Measurements from ENCODE around the gene ZNF765.
"Not testable (repeated sequence)": the region's sequence is repeated elsewhere in the genome, so short reads cannot be mapped to it uniquely, and the experiment has no call there.

ZNF765 gene

DNA sequence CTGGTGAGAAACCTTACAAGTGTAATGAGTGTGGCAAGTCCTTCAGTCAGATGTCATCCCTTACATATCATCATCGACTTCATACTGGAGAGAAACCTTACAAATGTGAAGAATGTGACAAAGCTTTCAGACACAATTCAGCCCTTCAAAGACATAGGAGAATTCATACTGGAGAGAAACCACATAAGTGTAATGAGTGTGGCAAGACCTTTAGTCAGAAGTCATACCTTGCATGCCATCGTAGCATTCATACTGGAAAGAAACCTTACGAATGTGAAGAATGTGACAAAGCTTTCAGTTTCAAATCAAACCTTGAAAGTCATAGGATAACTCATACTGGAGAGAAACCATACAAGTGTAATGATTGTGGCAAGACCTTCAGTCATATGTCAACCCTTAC, 13.6 kb upstream of the ZNF765 start:
- Histone ChIP-seq H3K36me3 (ENCODE audit: control insufficient read depth in 1 of 2, insufficient read depth in 2 of 2, low read length in 2 of 2) (peaks cover 35 to 61% of the 10 kb centered on the region in 2 donors), H3K4me3 (ENCODE audit: low read depth in 1 of 2, low read length in 2 of 2) (no peak overlapping the region), H3K4me1 (ENCODE audit: control insufficient read depth in 1 of 2, insufficient read depth in 2 of 2, low read length in 2 of 2) (no peaks in the 10 kb centered on the region), H3K9ac (ENCODE audit: low read depth in 1 of 2, low read length in 2 of 2) (no peak overlapping the region), H3K27ac (ENCODE audit: low read depth, low read length) (no peak overlapping the region), H3K27me3 (ENCODE audit: control insufficient read depth in 1 of 2, insufficient read depth in 2 of 2, low read length in 2 of 2) (no peaks in the 10 kb centered on the region), H3K9me3 (ENCODE audit: control insufficient read depth in 1 of 2, low read length in 2 of 2) (peaks cover 57 to 72% of the 10 kb centered on the region in 2 donors)

GRCh38 chr19:53388168-53388567, 6.8 kb upstream of the ZNF765 start:
- H3K36me3 ChIP-seq (ENCODE audit: control insufficient read depth in 1 of 2, insufficient read depth in 2 of 2, low read length in 2 of 2): peaks cover 6 to 11% of the 10 kb centered on the region in 2 donors
- H3K27ac ChIP-seq (ENCODE audit: low read depth, low read length): no peak overlapping the region
- no peaks in the 10 kb centered on the region for H3K27me3 ChIP-seq (ENCODE audit: control insufficient read depth in 1 of 2, insufficient read depth in 2 of 2, low read length in 2 of 2)
- H3K9ac ChIP-seq (ENCODE audit: low read depth in 1 of 2, low read length in 2 of 2): no peak overlapping the region
- H3K4me1 ChIP-seq (ENCODE audit: control insufficient read depth in 1 of 2, insufficient read depth in 2 of 2, low read length in 2 of 2): no peaks in the 10 kb centered on the region
- H3K9me3 ChIP-seq (ENCODE audit: control insufficient read depth in 1 of 2, low read length in 2 of 2): peaks cover 41 to 51% of the 10 kb centered on the region in 2 donors
- H3K4me3 ChIP-seq (ENCODE audit: low read depth in 1 of 2, low read length in 2 of 2): no peak overlapping the region

- Histone ChIP-seq H3K4me3 (ENCODE audit: low read depth in 1 of 2, low read length in 2 of 2) (no peak overlapping the region), H3K36me3 (ENCODE audit: control insufficient read depth in 1 of 2, insufficient read depth in 2 of 2, low read length in 2 of 2) (peaks cover 6 to 11% of the 10 kb centered on the region in 2 donors), H3K9ac (ENCODE audit: low read depth in 1 of 2, low read length in 2 of 2) (no peak overlapping the region), H3K4me1 (ENCODE audit: control insufficient read depth in 1 of 2, insufficient read depth in 2 of 2, low read length in 2 of 2) (no peaks in the 10 kb centered on the region), H3K27ac (ENCODE audit: low read depth, low read length) (no peak overlapping the region), H3K27me3 (ENCODE audit: control insufficient read depth in 1 of 2, insufficient read depth in 2 of 2, low read length in 2 of 2) (no peaks in the 10 kb centered on the region), H3K9me3 (ENCODE audit: control insufficient read depth in 1 of 2, low read length in 2 of 2) (peaks cover 33 to 43% of the 10 kb centered on the region in 2 donors)
Measured at GRCh38 chr19:53388904-53389303, 6.0 kb upstream of the ZNF765 start.

GRCh38 chr19:53389571-53389970, 5.4 kb upstream of the ZNF765 start:
- no peak overlapping the region for H3K9ac ChIP-seq (ENCODE audit: low read depth in 1 of 2, low read length in 2 of 2)
- H3K36me3 ChIP-seq (ENCODE audit: control insufficient read depth in 1 of 2, insufficient read depth in 2 of 2, low read length in 2 of 2): peaks cover 6 to 11% of the 10 kb centered on the region in 2 donors
- no peaks in the 10 kb centered on the region for H3K27me3 ChIP-seq (ENCODE audit: control insufficient read depth in 1 of 2, insufficient read depth in 2 of 2, low read length in 2 of 2)
- no peaks in the 10 kb centered on the region for H3K4me1 ChIP-seq (ENCODE audit: control insufficient read depth in 1 of 2, insufficient read depth in 2 of 2, low read length in 2 of 2)
- peaks cover 28 to 40% of the 10 kb centered on the region in 2 donors for H3K9me3 ChIP-seq (ENCODE audit: control insufficient read depth in 1 of 2, low read length in 2 of 2)
- H3K27ac ChIP-seq (ENCODE audit: low read depth, low read length): no peak overlapping the region
- H3K4me3 ChIP-seq (ENCODE audit: low read depth in 1 of 2, low read length in 2 of 2): no peak overlapping the region

GRCh38 chr19:53389978-53390377, 5.0 kb upstream of the ZNF765 start:
- H3K4me3 ChIP-seq (ENCODE audit: low read depth in 1 of 2, low read length in 2 of 2): no peak overlapping the region
- peaks cover 24 to 40% of the 10 kb centered on the region in 2 donors for H3K9me3 ChIP-seq (ENCODE audit: control insufficient read depth in 1 of 2, low read length in 2 of 2)
- peaks cover 6 to 9% of the 10 kb centered on the region in 2 donors for H3K36me3 ChIP-seq (ENCODE audit: control insufficient read depth in 1 of 2, insufficient read depth in 2 of 2, low read length in 2 of 2)
- H3K9ac ChIP-seq (ENCODE audit: low read depth in 1 of 2, low read length in 2 of 2): no peak overlapping the region
- no peaks in the 10 kb centered on the region for H3K4me1 ChIP-seq (ENCODE audit: control insufficient read depth in 1 of 2, insufficient read depth in 2 of 2, low read length in 2 of 2)
- no peaks in the 10 kb centered on the region for H3K27me3 ChIP-seq (ENCODE audit: control insufficient read depth in 1 of 2, insufficient read depth in 2 of 2, low read length in 2 of 2)
- no peak overlapping the region for H3K27ac ChIP-seq (ENCODE audit: low read depth, low read length)

- Histone ChIP-seq H3K27me3 (ENCODE audit: control insufficient read depth in 1 of 2, insufficient read depth in 2 of 2, low read length in 2 of 2) (no peaks in the 10 kb centered on the region), H3K9ac (ENCODE audit: low read depth in 1 of 2, low read length in 2 of 2) (peak overlapping the region; percentile 7 to 69), H3K4me1 (ENCODE audit: control insufficient read depth in 1 of 2, insufficient read depth in 2 of 2, low read length in 2 of 2) (peaks cover 5 to 6% of the 10 kb centered on the region in 2 donors), H3K9me3 (ENCODE audit: control insufficient read depth in 1 of 2, low read length in 2 of 2) (peaks cover 7 to 8% of the 10 kb centered on the region in 2 donors), H3K36me3 (ENCODE audit: control insufficient read depth in 1 of 2, insufficient read depth in 2 of 2, low read length in 2 of 2) (peaks cover 0 to 10% of the 10 kb centered on the region in 2 donors), H3K4me3 (ENCODE audit: low read depth in 1 of 2, low read length in 2 of 2) (peak overlapping the region; percentile 78 to 83), H3K27ac (ENCODE audit: low read depth, low read length) (peak overlapping the region; percentile 61)
Measured at GRCh38 chr19:53394522-53394973, 401 bp upstream of the ZNF765 start.

GRCh38 chr19:53395840-53396524, 1.0 kb downstream of the ZNF765 start:
- Histone ChIP-seq H3K4me3 (ENCODE audit: low read depth in 1 of 2, low read length in 2 of 2) (peak overlapping the region; percentile 78 to 83), H3K9ac (ENCODE audit: low read depth in 1 of 2, low read length in 2 of 2) (peak overlapping the region; percentile 44 to 69)
- not testable (repeated sequence) for H3K27me3 ChIP-seq (ENCODE audit: control insufficient read depth in 1 of 2, insufficient read depth in 2 of 2, low read length in 2 of 2)

DNA sequence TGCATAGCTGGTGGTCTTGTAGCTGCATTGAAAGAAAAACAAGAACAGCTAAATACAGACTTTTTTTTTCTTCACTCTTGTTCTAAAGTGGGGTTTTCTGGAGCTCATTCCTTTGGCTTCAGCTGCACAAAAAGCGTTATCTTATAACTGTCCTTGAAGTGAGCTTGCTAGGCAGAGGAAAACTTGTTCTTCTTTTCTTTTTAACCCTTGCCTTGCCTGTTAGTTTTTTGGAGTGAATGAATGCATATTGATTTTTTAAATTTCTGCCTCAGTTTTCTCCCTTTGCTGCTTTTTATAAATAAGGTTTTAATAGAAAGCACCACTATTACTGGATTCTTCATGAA, 1.5 kb downstream of the ZNF765 start:
- H3K9me3 ChIP-seq (ENCODE audit: control insufficient read depth in 1 of 2, low read length in 2 of 2): peaks cover 0 to 7% of the 10 kb centered on the region in 2 donors
- H3K4me1 ChIP-seq (ENCODE audit: control insufficient read depth in 1 of 2, insufficient read depth in 2 of 2, low read length in 2 of 2): peaks cover 5 to 6% of the 10 kb centered on the region in 2 donors
- H3K27ac ChIP-seq (ENCODE audit: low read depth, low read length): no peak overlapping the region
- H3K36me3 ChIP-seq (ENCODE audit: control insufficient read depth in 1 of 2, insufficient read depth in 2 of 2, low read length in 2 of 2): peaks cover 5 to 25% of the 10 kb centered on the region in 2 donors
- H3K9ac ChIP-seq (ENCODE audit: low read depth in 1 of 2, low read length in 2 of 2): no peak overlapping the region
- H3K4me3 ChIP-seq (ENCODE audit: low read depth in 1 of 2, low read length in 2 of 2): peak overlapping the region in 1 of 2 donors; percentile 78
- no peaks in the 10 kb centered on the region for H3K27me3 ChIP-seq (ENCODE audit: control insufficient read depth in 1 of 2, insufficient read depth in 2 of 2, low read length in 2 of 2)

More at GRCh38 chr19:53395840-53396524, 1.0 kb downstream of the ZNF765 start:
- H3K36me3 ChIP-seq (ENCODE audit: control insufficient read depth in 1 of 2, insufficient read depth in 2 of 2, low read length in 2 of 2): peaks cover 5 to 23% of the 10 kb centered on the region in 2 donors
- not testable (repeated sequence) for H3K27ac ChIP-seq (ENCODE audit: low read depth, low read length); H3K9me3 ChIP-seq (ENCODE audit: control insufficient read depth in 1 of 2, low read length in 2 of 2); H3K4me1 ChIP-seq (ENCODE audit: control insufficient read depth in 1 of 2, insufficient read depth in 2 of 2, low read length in 2 of 2)

DNA sequence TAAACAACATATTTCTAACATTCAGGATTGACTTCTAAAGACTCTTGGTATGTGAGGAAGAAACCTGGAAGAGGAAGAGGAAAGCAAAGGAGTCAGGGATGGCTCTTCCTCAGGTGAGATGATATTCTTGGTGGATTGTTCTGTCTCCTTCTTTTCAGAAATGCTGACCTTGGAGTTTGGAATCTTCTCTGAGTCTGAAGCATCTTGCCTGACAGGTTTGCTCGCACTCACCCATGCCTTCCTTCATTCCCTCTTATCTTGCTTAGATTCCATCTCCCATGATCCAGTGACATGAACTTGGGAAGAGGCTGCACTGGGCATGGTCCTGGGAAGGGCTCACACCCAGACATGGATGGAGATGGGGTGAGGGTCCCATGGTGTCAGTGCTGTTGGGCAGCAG, 3.0 kb downstream of the ZNF765 start:
- H3K4me3 ChIP-seq (ENCODE audit: low read depth in 1 of 2, low read length in 2 of 2); H3K27me3 ChIP-seq (ENCODE audit: control insufficient read depth in 1 of 2, insufficient read depth in 2 of 2, low read length in 2 of 2); H3K9ac ChIP-seq (ENCODE audit: low read depth in 1 of 2, low read length in 2 of 2); H3K27ac ChIP-seq (ENCODE audit: low read depth, low read length); H3K4me1 ChIP-seq (ENCODE audit: control insufficient read depth in 1 of 2, insufficient read depth in 2 of 2, low read length in 2 of 2): not testable (repeated sequence)
- peaks cover 5 to 36% of the 10 kb centered on the region in 2 donors for H3K36me3 ChIP-seq (ENCODE audit: control insufficient read depth in 1 of 2, insufficient read depth in 2 of 2, low read length in 2 of 2)
- peaks cover 0 to 10% of the 10 kb centered on the region in 2 donors for H3K9me3 ChIP-seq (ENCODE audit: control insufficient read depth in 1 of 2, low read length in 2 of 2)

GRCh38 chr19:53409505-53410204, 14.7 kb downstream of the ZNF765 start:
- Histone ChIP-seq H3K4me1 (ENCODE audit: control insufficient read depth in 1 of 2, insufficient read depth in 2 of 2, low read length in 2 of 2) (no peaks in the 10 kb centered on the region), H3K9ac (ENCODE audit: low read depth in 1 of 2, low read length in 2 of 2) (no peak overlapping the region), H3K27me3 (ENCODE audit: control insufficient read depth in 1 of 2, insufficient read depth in 2 of 2, low read length in 2 of 2) (no peaks in the 10 kb centered on the region), H3K36me3 (ENCODE audit: control insufficient read depth in 1 of 2, insufficient read depth in 2 of 2, low read length in 2 of 2) (peaks cover 27 to 39% of the 10 kb centered on the region in 2 donors), H3K9me3 (ENCODE audit: control insufficient read depth in 1 of 2, low read length in 2 of 2) (peaks cover 63 to 70% of the 10 kb centered on the region in 2 donors), H3K27ac (ENCODE audit: low read depth, low read length) (no peak overlapping the region), H3K4me3 (ENCODE audit: low read depth in 1 of 2, low read length in 2 of 2) (peak overlapping the region in 1 of 2 donors; percentile 40)
